Left lung (tissue), 10 donors: ENCODE data around the gene DNASE1. TPM values are rescaled to one million over a fixed set of nuclear protein-coding genes. Genes with fewer than 3 reads are reported as not detected.

ENCODE experiments used
- ATAC-seq: fragments of 200-7000 bp; cut with Tn5 transposase; one replicate; pipeline ENCODE4 v1.9.1; 2020; ENCODE audit warnings: moderate library complexity
- DNase-seq, 4 donors: peaks; one replicate each; pipeline ENCODE4 v3.0.0-alpha.2; 2013 to 2020
- H3K27ac ChIP-seq, 2 donors: fragments of 200-600 bp; sonication (generic) in 1 of 2; one replicate each; pipeline versions ENCODE4 v1.5.0 to v1.8.0; 2020 to 2021
- H3K27me3 ChIP-seq, 2 donors: fragments of 200-600 bp; sonication (generic) in 1 of 2; one replicate each; pipeline versions ENCODE4 v1.5.0 to v1.8.0; 2020 to 2021
- H3K36me3 ChIP-seq, 2 donors: fragments of 200-600 bp; sonication (generic) in 1 of 2; one replicate each; pipeline versions ENCODE4 v1.5.0 to v1.8.0; 2020 to 2021
- H3K4me1 ChIP-seq, 2 donors: fragments of 200-600 bp; one replicate each; pipeline ENCODE4 v1.8.0; 2021
- H3K4me3 ChIP-seq, 2 donors: fragments of 200-600 bp; sonication (generic) in 1 of 2; one replicate each; pipeline versions ENCODE4 v1.5.0 to v1.8.0; 2020 to 2021; ENCODE audit warnings: mild to moderate bottlenecking in 1 of 2
- H3K9me3 ChIP-seq, 2 donors: fragments of 200-600 bp; sonication (generic) in 1 of 2; one replicate each; pipeline versions ENCODE4 v1.5.0 to v1.8.0; 2020 to 2021
- intact Hi-C, 2 donors: fragments of 100-400 bp; cut with DNase I; formaldehyde crosslinking; loops; one replicate each; pipeline versions ENCODE4 v1.11.2 to v1.14.2; 2022
- polyA plus RNA-seq, 6 donors: library from polyadenylated mRNA; unstranded; fragments of 120-200 nt; gene quantifications; one replicate each; pipeline ENCODE4 v1.2.1, GENCODE V29; 2013; ENCODE audit not compliant: insufficient read length in 6 of 6
- total RNA-seq, 2 donors: library from RNA; stranded (reverse); fragmentation: NEBNext Ultra II Directional; extraction: Animal tissue kit (Norgen Biotek cat#: 25700); gene quantifications; one replicate each; pipeline ENCODE4 v1.2.1, GENCODE V29; 2021
- TF ChIP-seq, protein P1 (sequence below), 2 donors: fragments of 200-600 bp; sonication (generic) in 1 of 2; IDR thresholded peaks; one replicate each; pipeline versions ENCODE4 v1.5.0 to v1.8.0; 2021; ENCODE audit warnings: antibody characterized with exemption in 2 of 2
- donor health status: DM: no; HTN: yes; CAD: no.
- donor health status: DM: no; HTN: no; CAD: no.

DNASE1 gene
- total and polyA plus RNA-seq, 8 donors = 14.6 to 30.0 (median 28.1) TPM

GRCh38 chr16:3672571-3673041, 18.1 kb downstream of the DNASE1 start:
- DNase-seq = peak in 1 of 4 donors; percentile 80
- Histone ChIP-seq H3K27ac (no peak overlapping the region), H3K36me3 (peaks cover 0 to 88% of the 10 kb centered on the region in 2 donors), H3K4me1 (no peaks in the 10 kb centered on the region), H3K9me3 (no peaks in the 10 kb centered on the region), H3K27me3 (no peaks in the 10 kb centered on the region), H3K4me3 (no peak overlapping the region)
- no peak for ATAC-seq
- TF ChIP-seq, protein P1, sequence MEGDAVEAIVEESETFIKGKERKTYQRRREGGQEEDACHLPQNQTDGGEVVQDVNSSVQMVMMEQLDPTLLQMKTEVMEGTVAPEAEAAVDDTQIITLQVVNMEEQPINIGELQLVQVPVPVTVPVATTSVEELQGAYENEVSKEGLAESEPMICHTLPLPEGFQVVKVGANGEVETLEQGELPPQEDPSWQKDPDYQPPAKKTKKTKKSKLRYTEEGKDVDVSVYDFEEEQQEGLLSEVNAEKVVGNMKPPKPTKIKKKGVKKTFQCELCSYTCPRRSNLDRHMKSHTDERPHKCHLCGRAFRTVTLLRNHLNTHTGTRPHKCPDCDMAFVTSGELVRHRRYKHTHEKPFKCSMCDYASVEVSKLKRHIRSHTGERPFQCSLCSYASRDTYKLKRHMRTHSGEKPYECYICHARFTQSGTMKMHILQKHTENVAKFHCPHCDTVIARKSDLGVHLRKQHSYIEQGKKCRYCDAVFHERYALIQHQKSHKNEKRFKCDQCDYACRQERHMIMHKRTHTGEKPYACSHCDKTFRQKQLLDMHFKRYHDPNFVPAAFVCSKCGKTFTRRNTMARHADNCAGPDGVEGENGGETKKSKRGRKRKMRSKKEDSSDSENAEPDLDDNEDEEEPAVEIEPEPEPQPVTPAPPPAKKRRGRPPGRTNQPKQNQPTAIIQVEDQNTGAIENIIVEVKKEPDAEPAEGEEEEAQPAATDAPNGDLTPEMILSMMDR (IDR thresholded peaks at IDR 0.05) = no peak
- intact Hi-C loops = no loop called here

GRCh38 chr16:3673201-3673600, 18.7 kb downstream of the DNASE1 start:
- H3K27me3 ChIP-seq = no peaks in the 10 kb centered on the region
- peaks cover 0 to 93% of the 10 kb centered on the region in 2 donors for H3K36me3 ChIP-seq
- ATAC-seq = no peak
- intact Hi-C loops = no loop called here
- no peaks in the 10 kb centered on the region for H3K9me3 ChIP-seq
- DNase-seq = peak in 1 of 4 donors; percentile 59
- TF ChIP-seq, protein P1 (IDR thresholded peaks at IDR 0.05) = no peak
- H3K4me3 ChIP-seq = no peak overlapping the region
- no peak overlapping the region for H3K27ac ChIP-seq
- H3K4me1 ChIP-seq = no peaks in the 10 kb centered on the region

- intact Hi-C loops = no loop called here
- Histone ChIP-seq H3K27me3 (no peaks in the 10 kb centered on the region), H3K4me3 (no peak overlapping the region), H3K4me1 (no peaks in the 10 kb centered on the region), H3K9me3 (no peaks in the 10 kb centered on the region), H3K27ac (no peak overlapping the region), H3K36me3 (peaks cover 0 to 93% of the 10 kb centered on the region in 2 donors)
- TF ChIP-seq, protein P1 (IDR thresholded peaks at IDR 0.05) = no peak
- peak in 1 of 4 donors; percentile 37 for DNase-seq
- ATAC-seq = no peak
These were observed 19.3 kb downstream of the DNASE1 start for GRCh38 chr16:3673676-3674377.

DNA sequence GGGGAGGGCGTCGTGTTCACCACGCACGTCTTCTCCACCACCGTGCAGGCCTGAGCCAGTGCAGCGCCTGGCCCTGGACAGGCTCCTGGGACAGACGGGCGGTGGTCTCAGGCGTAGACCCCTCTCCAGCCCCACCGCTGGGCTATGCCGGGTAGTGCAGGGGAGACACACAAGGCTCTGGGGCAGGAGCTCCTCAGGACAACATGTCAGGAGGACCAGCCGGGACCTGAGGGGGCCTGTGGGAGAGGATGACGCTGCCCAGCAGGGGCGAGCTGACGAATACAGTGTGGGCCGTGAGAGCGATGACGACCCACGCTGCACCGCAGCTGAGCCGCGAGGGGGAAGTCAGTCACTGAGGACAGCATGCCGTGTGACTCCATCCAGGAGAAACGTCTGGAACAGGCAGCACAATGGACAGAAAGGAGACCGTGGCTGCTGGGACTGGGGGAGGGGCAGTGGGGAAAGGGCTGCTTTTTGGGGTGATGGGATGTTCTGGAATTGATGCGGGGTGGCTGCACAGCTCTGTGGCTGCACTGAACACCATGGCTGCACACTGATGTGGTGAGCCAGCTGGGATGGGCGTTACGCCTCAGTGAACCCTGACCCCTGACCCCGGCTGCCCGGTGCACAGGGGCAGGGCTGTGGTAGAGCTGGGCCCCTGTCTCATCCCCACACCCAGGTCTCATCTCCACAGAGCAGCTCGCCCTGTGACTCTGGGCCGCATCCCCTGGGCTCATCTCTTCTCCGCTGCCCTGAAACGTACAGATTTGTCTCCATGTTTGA, 20.2 kb downstream of the DNASE1 start:
- no peak for ATAC-seq

More for the DNA sequence above, 20.2 kb downstream of the DNASE1 start:
- Histone ChIP-seq H3K9me3 (no peaks in the 10 kb centered on the region), H3K36me3 (peaks cover 0 to 96% of the 10 kb centered on the region in 2 donors), H3K27me3 (no peaks in the 10 kb centered on the region), H3K4me1 (no peaks in the 10 kb centered on the region), H3K4me3 (no peak overlapping the region), H3K27ac (no peak overlapping the region)
- TF ChIP-seq, protein P1 (IDR thresholded peaks at IDR 0.05) = no peak
- DNase-seq = peak in 1 of 4 donors; percentile 67
- intact Hi-C loops = no loop called here
